IMR-90 (cell line): ENCODE results near the gene CCDC50. TPM values are rescaled to one million over a fixed set of nuclear protein-coding genes. Genes with fewer than 3 reads are reported as not detected.
A peak's percentile ranks its signal among the peaks of the same experiment; 100 is the strongest.

Experiments used
- ATAC-seq: fragments of 200-7000 bp; cut with Tn5 transposase; 2 replicates; pipeline ENCODE4 v1.9.1; 2020; ENCODE audit warnings: low read depth, mild to moderate bottlenecking, moderate library complexity
- BruUV-seq: library from RNA; stranded (reverse); fragments of 400-500 nt; replicated peaks from 2 replicates; lab custom pipeline; 2021; lab: Mats Ljungman, UMichigan
- CTCF ChIA-PET: fragments of 300-600 bp; formaldehyde crosslinking; extraction: SDS; loops from one replicate; lab custom pipeline; 2021; ENCODE audit warnings: antibody characterized with exemption; lab: Yijun Ruan, JAX
- POLR2A ChIA-PET: fragments of 300-600 bp; sonication (Branson Sonifier 250); formaldehyde crosslinking; loops from one replicate; lab custom pipeline; 2022; ENCODE audit warnings: antibody characterized with exemption; ENCODE audit not compliant: unreplicated experiment; lab: Charles Lee
- DNase-seq: peaks from one replicate; pipeline ENCODE4 v3.0.0; 2013
- H2AFZ ChIP-seq: replicated peaks from 2 replicates; pipeline ENCODE3; 2013; ENCODE audit warnings: low read length, mild to moderate bottlenecking; ENCODE audit not compliant: poor library complexity
- H2AK5ac ChIP-seq: 2 replicates; pipeline ENCODE4 v1.6.1; 2013; ENCODE audit warnings: low read depth, low read length, inconsistent platforms
- H2AK9ac ChIP-seq: replicated peaks from 2 replicates; pipeline ENCODE3; 2013; ENCODE audit warnings: mild to moderate bottlenecking, low read depth, low read length, moderate library complexity; ENCODE audit not compliant: poor library complexity
- H2BK120ac ChIP-seq: 2 replicates; pipeline ENCODE4 v1.6.1; 2013; ENCODE audit warnings: low read depth, low read length, inconsistent platforms
- H2BK15ac ChIP-seq: 3 replicates; pipeline ENCODE4 v1.6.1; 2013; ENCODE audit warnings: low read depth, low read length, inconsistent platforms
- H2BK20ac ChIP-seq: 2 replicates; pipeline ENCODE4 v1.6.1; 2013; ENCODE audit warnings: low read depth, mild to moderate bottlenecking, inconsistent platforms, low read length, moderate library complexity
- H2BK5ac ChIP-seq: 2 replicates; pipeline ENCODE4 v1.6.1; 2013; ENCODE audit warnings: mild to moderate bottlenecking, low read depth, low read length, inconsistent platforms; ENCODE audit not compliant: poor library complexity, severe bottlenecking
- H3K14ac ChIP-seq: replicated peaks from 2 replicates; pipeline ENCODE4 v1.6.1; 2013; ENCODE audit warnings: low read depth, low read length, inconsistent platforms
- H3K18ac ChIP-seq: 2 replicates; pipeline ENCODE4 v1.6.1; 2013; ENCODE audit warnings: low read depth, low read length, control low read depth
- H3K23ac ChIP-seq: 2 replicates; pipeline ENCODE4 v1.6.1; 2013; ENCODE audit warnings: low read depth, low read length, inconsistent platforms
- H3K27ac ChIP-seq: 2 replicates; pipeline ENCODE4 v1.5.1; 2013; ENCODE audit warnings: mild to moderate bottlenecking, control low read depth, low read length; ENCODE audit not compliant: insufficient read depth
- H3K27me3 ChIP-seq: 2 replicates; pipeline ENCODE4 v1.6.1; 2013; ENCODE audit warnings: low read length; ENCODE audit not compliant: control insufficient read depth, insufficient read depth
- H3K36me3 ChIP-seq: 2 replicates; pipeline ENCODE4 v1.6.1; 2013; ENCODE audit warnings: low read length, mixed read lengths; ENCODE audit not compliant: control insufficient read depth, insufficient read depth
- H3K4ac ChIP-seq: 2 replicates; pipeline ENCODE4 v1.6.1; 2013; ENCODE audit warnings: low read depth, low read length, inconsistent platforms
- H3K4me1 ChIP-seq: 2 replicates; pipeline ENCODE4 v1.6.1; 2013; ENCODE audit warnings: low read length, mixed read lengths; ENCODE audit not compliant: control insufficient read depth, insufficient read depth
- H3K4me2 ChIP-seq: 2 replicates; pipeline ENCODE4 v1.6.1; 2013; ENCODE audit warnings: low read depth, mild to moderate bottlenecking, control low read depth, low read length, moderate library complexity
- H3K4me3 ChIP-seq: 2 replicates; pipeline ENCODE4 v1.5.1; 2013; ENCODE audit warnings: low read depth, mild to moderate bottlenecking, control low read depth, low read length, moderate library complexity; ENCODE audit not compliant: insufficient read depth
- H3K56ac ChIP-seq: 2 replicates; pipeline ENCODE4 v1.6.1; 2013; ENCODE audit warnings: low read length, inconsistent platforms; ENCODE audit not compliant: insufficient read depth; ENCODE audit errors: extremely low read depth
- H3K79me1 ChIP-seq, 2 experiments: 2 replicates each; pipeline ENCODE4 v1.6.1; 2013; ENCODE audit warnings: low read length in 2 of 2, inconsistent platforms in 1 of 2, low read depth in 1 of 2
- H3K9ac ChIP-seq: 2 replicates; pipeline ENCODE4 v1.6.1; 2013; ENCODE audit warnings: low read depth, low read length, control low read depth
- H3K9me1 ChIP-seq: 2 replicates; pipeline ENCODE4 v1.6.1; 2013; ENCODE audit warnings: low read length, inconsistent platforms; ENCODE audit not compliant: insufficient read depth
- H3K9me3 ChIP-seq: 2 replicates; pipeline ENCODE4 v1.6.1; 2013; ENCODE audit warnings: low read length; ENCODE audit not compliant: control insufficient read depth, insufficient read depth
- H4K20me1 ChIP-seq: 2 replicates; pipeline ENCODE4 v1.6.1; 2013; ENCODE audit warnings: low read length, inconsistent platforms; ENCODE audit not compliant: insufficient read depth
- H4K5ac ChIP-seq: 2 replicates; pipeline ENCODE4 v1.6.1; 2013; ENCODE audit warnings: mild to moderate bottlenecking, low read depth, low read length, control low read depth
- H4K8ac ChIP-seq, 2 experiments: 2 replicates each; pipeline ENCODE4 v1.6.1; 2013; ENCODE audit warnings: low read depth in 2 of 2, low read length in 2 of 2, control low read depth in 1 of 2, inconsistent platforms in 1 of 2
- H4K91ac ChIP-seq: 2 replicates; pipeline ENCODE4 v1.6.1; 2013; ENCODE audit warnings: low read depth, low read length, inconsistent platforms; ENCODE audit not compliant: insufficient read depth
- BHLHE40 ChIP-seq: fragments of 150-350 bp; IDR thresholded peaks from 2 replicates; pipeline ENCODE4 v1.6.1; 2016; ENCODE audit warnings: mild to moderate bottlenecking, low read depth, low read length
- CEBPB ChIP-seq: IDR thresholded peaks from 2 replicates; pipeline ENCODE4 v1.6.1; 2012; ENCODE audit warnings: low read depth, low read length, improper control_type of control experiment
- CHD1 ChIP-seq: IDR thresholded peaks from 2 replicates; pipeline ENCODE4 v1.6.1; 2012; ENCODE audit warnings: low read depth, low read length, improper control_type of control experiment
- FOS ChIP-seq: fragments of 150-350 bp; IDR thresholded peaks from 2 replicates; pipeline ENCODE4 v1.6.1; 2016; ENCODE audit warnings: low read depth, low read length
- MAFK ChIP-seq: IDR thresholded peaks from 2 replicates; pipeline ENCODE4 v1.6.1; 2012; ENCODE audit warnings: low read depth, low read length, improper control_type of control experiment
- POLR2A ChIP-seq: IDR thresholded peaks from 2 replicates; pipeline ENCODE4 v1.6.1; 2012; ENCODE audit warnings: mild to moderate bottlenecking, low read depth, low read length
- RFX5 ChIP-seq: IDR thresholded peaks from 2 replicates; pipeline ENCODE4 v1.8.0; 2012; ENCODE audit warnings: low read depth, mild to moderate bottlenecking, low read length, moderate library complexity
- WGBS, 2 experiments: methylation state at CpG; one replicate each; pipeline versions ENCODE4 v1.1.5 to v1.1.7; 2013; ENCODE audit warnings: missing lambda C conversion rate in 2 of 2; ENCODE audit not compliant: insufficient read length in 1 of 2; ENCODE audit errors: extremely low coverage in 2 of 2; 5-methylcytosine and 5-hydroxymethylcytosine counted together
- dilution Hi-C: fragments of 300-500 bp; cut with HindIII; formaldehyde crosslinking; loops from one replicate; pipeline ENCODE4 v1.14.3; 2018; ENCODE audit warnings: low sequenced_read_pairs; ENCODE audit not compliant: unreplicated experiment
- in situ Hi-C: fragments of 300-500 bp; cut with MboI; formaldehyde crosslinking; loops from 3 replicates; pipeline ENCODE4 v1.14.3; 2019; ENCODE audit warnings: low sequenced_read_pairs, inconsistent platforms, mixed read lengths
- intact Hi-C: fragments of 100-400 bp; cut with micrococcal nuclease; formaldehyde crosslinking; loops from 2 replicates; pipeline ENCODE4 v1.10.0; 2022
- polyA plus RNA-seq, 3 experiments: library from polyadenylated mRNA; depleted of rRNA; stranded (reverse); fragments of >200 nt; gene quantifications; 2 replicates each; pipeline ENCODE4 v1.2.3, GENCODE V29; 2012; ENCODE audit warnings: low replicate concordance in 1 of 3
- total RNA-seq: library from RNA; depleted of rRNA; stranded (reverse); fragments of >200 nt; gene quantifications from 2 replicates; pipeline ENCODE4 v1.2.3, GENCODE V29; 2012

CCDC50 gene
- total and polyA plus RNA-seq, 2 of the 4 experiments (the other 2 are of a cell fraction): 59.0 to 63.1 TPM

DNA sequence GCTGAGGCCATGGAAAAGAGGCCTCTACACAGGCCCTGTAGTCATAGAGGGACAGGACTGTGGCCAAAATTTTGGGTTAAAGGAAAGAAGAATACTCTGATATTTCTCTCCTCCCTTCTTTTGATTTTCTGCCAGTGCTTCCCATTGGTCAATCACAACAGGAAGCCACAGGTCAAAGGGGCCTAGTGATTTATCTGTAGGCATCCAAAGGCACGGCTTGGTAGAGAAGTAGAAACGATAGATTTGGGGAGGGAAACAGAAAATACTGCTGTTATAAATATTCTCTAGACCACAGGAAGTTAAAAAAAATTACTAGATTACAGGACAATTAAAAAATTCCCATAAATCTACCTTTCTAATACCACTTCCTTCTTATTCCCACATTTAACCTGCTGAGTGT is 1.7 kb upstream of the CCDC50 start:
- Histone ChIP-seq H2BK5ac (no peak overlapping the region), H4K91ac (no peak overlapping the region), H3K79me1 (peaks cover 6 to 29% of the 10 kb centered on the region in 2 experiments), H4K8ac (no peak overlapping the region), H3K14ac (no peak overlapping the region), H2BK120ac (peak overlapping the region; percentile 32; the same call in 1 of the 2 replicates), H3K4me1 (peaks cover 16% of the 10 kb centered on the region), H3K18ac (0 out of 2 replicates have a peak overlapping the region, but pooled peaks have one; percentile 1), H3K36me3 (no peaks in the 10 kb centered on the region), H2AK5ac (peak overlapping the region; percentile 53), H3K9ac (no peak overlapping the region), H3K4me3 (no peak overlapping the region), H3K23ac (no peak overlapping the region; the same call in 1 of the 2 replicates), H4K5ac (no peak overlapping the region), H3K27me3 (no peaks in the 10 kb centered on the region), H3K9me3 (no peaks in the 10 kb centered on the region), H2BK15ac (0 out of 3 replicates have a peak overlapping the region, but pooled peaks have one; percentile 93), H4K20me1 (peaks cover 3% of the 10 kb centered on the region; the same call in 1 of the 2 replicates), H3K9me1 (peaks cover 6% of the 10 kb centered on the region; the same call in 1 of the 2 replicates), H2AFZ (no peak overlapping the region), H2BK20ac (no peak overlapping the region), H2AK9ac (no peak overlapping the region), H3K56ac (no peak overlapping the region), H3K4me2 (no peak overlapping the region), H3K27ac (no peak overlapping the region), H3K4ac (no peak overlapping the region; the same call in 1 of the 2 replicates)
- BruUV-seq: no TSS peak
- DNase-seq: no peak
- ChIA-PET POLR2A (no interaction called here), CTCF (no interaction called here)
- in situ Hi-C loops (loop anchor here (25.0 kb wide), 1 partner anchor 1560 kb away; no protein-coding TSS in a partner anchor), intact Hi-C loops (loop anchor here (5.0 kb wide), 2 partner anchors 255 to 445 kb away; no protein-coding TSS in a partner anchor), dilution Hi-C loops (no loop called here)
- TF ChIP-seq POLR2A: no peak
- no peak for TF ChIP-seq FOS
- no peak for TF ChIP-seq MAFK
- no peak for TF ChIP-seq BHLHE40
- TF ChIP-seq RFX5: no peak
- TF ChIP-seq CEBPB: no peak
- TF ChIP-seq CHD1: no peak
- ATAC-seq: no peak
- no CpG with 5 or more reads among the region's 2 CpGs for WGBS, 2 experiments
